IMR-90 (cell line): Measurements from ENCODE around the gene LYSMD3. TPM values are rescaled to one million over a fixed set of nuclear protein-coding genes. Genes with fewer than 3 reads are reported as not detected.
A peak's percentile ranks its signal among the peaks of the same experiment; 100 is the strongest.

ENCODE experiments used
- ATAC-seq: fragments of 200-7000 bp; cut with Tn5 transposase; 2 replicates; pipeline ENCODE4 v1.9.1; 2020; ENCODE audit warnings: low read depth, mild to moderate bottlenecking, moderate library complexity
- BruUV-seq: library from RNA; stranded (reverse); fragments of 400-500 nt; replicated peaks from 2 replicates; lab custom pipeline; 2021; lab: Mats Ljungman, UMichigan
- CTCF ChIA-PET: fragments of 300-600 bp; formaldehyde crosslinking; extraction: SDS; loops from one replicate; lab custom pipeline; 2021; ENCODE audit warnings: antibody characterized with exemption; lab: Yijun Ruan, JAX
- POLR2A ChIA-PET: fragments of 300-600 bp; sonication (Branson Sonifier 250); formaldehyde crosslinking; loops from one replicate; lab custom pipeline; 2022; ENCODE audit warnings: antibody characterized with exemption; ENCODE audit not compliant: unreplicated experiment; lab: Charles Lee
- DNase-seq: peaks from one replicate; pipeline ENCODE4 v3.0.0; 2013
- H2AFZ ChIP-seq: replicated peaks from 2 replicates; pipeline ENCODE3; 2013; ENCODE audit warnings: low read length, mild to moderate bottlenecking; ENCODE audit not compliant: poor library complexity
- H2AK5ac ChIP-seq: 2 replicates; pipeline ENCODE4 v1.6.1; 2013; ENCODE audit warnings: low read depth, low read length, inconsistent platforms
- H2AK9ac ChIP-seq: replicated peaks from 2 replicates; pipeline ENCODE3; 2013; ENCODE audit warnings: mild to moderate bottlenecking, low read depth, low read length, moderate library complexity; ENCODE audit not compliant: poor library complexity
- H2BK120ac ChIP-seq: 2 replicates; pipeline ENCODE4 v1.6.1; 2013; ENCODE audit warnings: low read depth, low read length, inconsistent platforms
- H2BK15ac ChIP-seq: 3 replicates; pipeline ENCODE4 v1.6.1; 2013; ENCODE audit warnings: low read depth, low read length, inconsistent platforms
- H2BK20ac ChIP-seq: 2 replicates; pipeline ENCODE4 v1.6.1; 2013; ENCODE audit warnings: low read depth, mild to moderate bottlenecking, inconsistent platforms, low read length, moderate library complexity
- H2BK5ac ChIP-seq: 2 replicates; pipeline ENCODE4 v1.6.1; 2013; ENCODE audit warnings: mild to moderate bottlenecking, low read depth, low read length, inconsistent platforms; ENCODE audit not compliant: poor library complexity, severe bottlenecking
- H3K14ac ChIP-seq: replicated peaks from 2 replicates; pipeline ENCODE4 v1.6.1; 2013; ENCODE audit warnings: low read depth, low read length, inconsistent platforms
- H3K18ac ChIP-seq: 2 replicates; pipeline ENCODE4 v1.6.1; 2013; ENCODE audit warnings: low read depth, low read length, control low read depth
- H3K23ac ChIP-seq: 2 replicates; pipeline ENCODE4 v1.6.1; 2013; ENCODE audit warnings: low read depth, low read length, inconsistent platforms
- H3K27ac ChIP-seq: 2 replicates; pipeline ENCODE4 v1.5.1; 2013; ENCODE audit warnings: mild to moderate bottlenecking, control low read depth, low read length; ENCODE audit not compliant: insufficient read depth
- H3K27me3 ChIP-seq: 2 replicates; pipeline ENCODE4 v1.6.1; 2013; ENCODE audit warnings: low read length; ENCODE audit not compliant: control insufficient read depth, insufficient read depth
- H3K36me3 ChIP-seq: 2 replicates; pipeline ENCODE4 v1.6.1; 2013; ENCODE audit warnings: low read length, mixed read lengths; ENCODE audit not compliant: control insufficient read depth, insufficient read depth
- H3K4ac ChIP-seq: 2 replicates; pipeline ENCODE4 v1.6.1; 2013; ENCODE audit warnings: low read depth, low read length, inconsistent platforms
- H3K4me1 ChIP-seq: 2 replicates; pipeline ENCODE4 v1.6.1; 2013; ENCODE audit warnings: low read length, mixed read lengths; ENCODE audit not compliant: control insufficient read depth, insufficient read depth
- H3K4me2 ChIP-seq: 2 replicates; pipeline ENCODE4 v1.6.1; 2013; ENCODE audit warnings: low read depth, mild to moderate bottlenecking, control low read depth, low read length, moderate library complexity
- H3K4me3 ChIP-seq: 2 replicates; pipeline ENCODE4 v1.5.1; 2013; ENCODE audit warnings: low read depth, mild to moderate bottlenecking, control low read depth, low read length, moderate library complexity; ENCODE audit not compliant: insufficient read depth
- H3K56ac ChIP-seq: 2 replicates; pipeline ENCODE4 v1.6.1; 2013; ENCODE audit warnings: low read length, inconsistent platforms; ENCODE audit not compliant: insufficient read depth; ENCODE audit errors: extremely low read depth
- H3K79me1 ChIP-seq, 2 experiments: 2 replicates each; pipeline ENCODE4 v1.6.1; 2013; ENCODE audit warnings: low read length in 2 of 2, inconsistent platforms in 1 of 2, low read depth in 1 of 2
- H3K9ac ChIP-seq: 2 replicates; pipeline ENCODE4 v1.6.1; 2013; ENCODE audit warnings: low read depth, low read length, control low read depth
- H3K9me1 ChIP-seq: 2 replicates; pipeline ENCODE4 v1.6.1; 2013; ENCODE audit warnings: low read length, inconsistent platforms; ENCODE audit not compliant: insufficient read depth
- H3K9me3 ChIP-seq: 2 replicates; pipeline ENCODE4 v1.6.1; 2013; ENCODE audit warnings: low read length; ENCODE audit not compliant: control insufficient read depth, insufficient read depth
- H4K20me1 ChIP-seq: 2 replicates; pipeline ENCODE4 v1.6.1; 2013; ENCODE audit warnings: low read length, inconsistent platforms; ENCODE audit not compliant: insufficient read depth
- H4K5ac ChIP-seq: 2 replicates; pipeline ENCODE4 v1.6.1; 2013; ENCODE audit warnings: mild to moderate bottlenecking, low read depth, low read length, control low read depth
- H4K8ac ChIP-seq, 2 experiments: 2 replicates each; pipeline ENCODE4 v1.6.1; 2013; ENCODE audit warnings: low read depth in 2 of 2, low read length in 2 of 2, control low read depth in 1 of 2, inconsistent platforms in 1 of 2
- H4K91ac ChIP-seq: 2 replicates; pipeline ENCODE4 v1.6.1; 2013; ENCODE audit warnings: low read depth, low read length, inconsistent platforms; ENCODE audit not compliant: insufficient read depth
- BHLHE40 ChIP-seq: fragments of 150-350 bp; IDR thresholded peaks from 2 replicates; pipeline ENCODE4 v1.6.1; 2016; ENCODE audit warnings: mild to moderate bottlenecking, low read depth, low read length
- CEBPB ChIP-seq: IDR thresholded peaks from 2 replicates; pipeline ENCODE4 v1.6.1; 2012; ENCODE audit warnings: low read depth, low read length, improper control_type of control experiment
- MXI1 ChIP-seq: IDR thresholded peaks from 2 replicates; pipeline ENCODE4 v1.6.1; 2012; ENCODE audit warnings: low read depth, mild to moderate bottlenecking, low read length, moderate library complexity, borderline replicate concordance
- NFE2L2 ChIP-seq: fragments of 150-350 bp; IDR thresholded peaks from 2 replicates; pipeline ENCODE4 v1.6.1; 2016; ENCODE audit warnings: low read depth, mild to moderate bottlenecking, low read length
- POLR2A ChIP-seq: IDR thresholded peaks from 2 replicates; pipeline ENCODE4 v1.6.1; 2012; ENCODE audit warnings: mild to moderate bottlenecking, low read depth, low read length
- RCOR1 ChIP-seq: IDR thresholded peaks from 2 replicates; pipeline ENCODE4 v1.6.1; 2012; ENCODE audit warnings: mild to moderate bottlenecking, low read length, improper control_type of control experiment; ENCODE audit not compliant: insufficient replicate concordance
- RFX5 ChIP-seq: IDR thresholded peaks from 2 replicates; pipeline ENCODE4 v1.8.0; 2012; ENCODE audit warnings: low read depth, mild to moderate bottlenecking, low read length, moderate library complexity
- WGBS, 2 experiments: methylation state at CpG; one replicate each; pipeline versions ENCODE4 v1.1.5 to v1.1.7; 2013; ENCODE audit warnings: missing lambda C conversion rate in 2 of 2; ENCODE audit not compliant: insufficient read length in 1 of 2; ENCODE audit errors: extremely low coverage in 2 of 2; 5-methylcytosine and 5-hydroxymethylcytosine counted together
- dilution Hi-C: fragments of 300-500 bp; cut with HindIII; formaldehyde crosslinking; loops from one replicate; pipeline ENCODE4 v1.14.3; 2018; ENCODE audit warnings: low sequenced_read_pairs; ENCODE audit not compliant: unreplicated experiment
- in situ Hi-C: fragments of 300-500 bp; cut with MboI; formaldehyde crosslinking; loops from 3 replicates; pipeline ENCODE4 v1.14.3; 2019; ENCODE audit warnings: low sequenced_read_pairs, inconsistent platforms, mixed read lengths
- intact Hi-C: fragments of 100-400 bp; cut with micrococcal nuclease; formaldehyde crosslinking; loops from 2 replicates; pipeline ENCODE4 v1.10.0; 2022
- polyA plus RNA-seq, 3 experiments: library from polyadenylated mRNA; depleted of rRNA; stranded (reverse); fragments of >200 nt; gene quantifications; 2 replicates each; pipeline ENCODE4 v1.2.3, GENCODE V29; 2012; ENCODE audit warnings: low replicate concordance in 1 of 3
- total RNA-seq: library from RNA; depleted of rRNA; stranded (reverse); fragments of >200 nt; gene quantifications from 2 replicates; pipeline ENCODE4 v1.2.3, GENCODE V29; 2012
- TF ChIP-seq, protein P1 (sequence below): conservative IDR thresholded peaks from 2 replicates; pipeline ENCODE4 v1.5.1; 2012; ENCODE audit warnings: mild to moderate bottlenecking, low read depth, low read length, improper control_type of control experiment
- TF ChIP-seq, protein P2 (sequence below): fragments of 150-350 bp; IDR thresholded peaks from 2 replicates; pipeline ENCODE4 v1.6.1; 2017; ENCODE audit warnings: mild to moderate bottlenecking, antibody characterized with exemption, low read length, low read depth

Gene LYSMD3
- total and polyA plus RNA-seq, 2 of the 4 experiments (the other 2 are of a cell fraction) = 10.2 to 21.1 TPM

DNA sequence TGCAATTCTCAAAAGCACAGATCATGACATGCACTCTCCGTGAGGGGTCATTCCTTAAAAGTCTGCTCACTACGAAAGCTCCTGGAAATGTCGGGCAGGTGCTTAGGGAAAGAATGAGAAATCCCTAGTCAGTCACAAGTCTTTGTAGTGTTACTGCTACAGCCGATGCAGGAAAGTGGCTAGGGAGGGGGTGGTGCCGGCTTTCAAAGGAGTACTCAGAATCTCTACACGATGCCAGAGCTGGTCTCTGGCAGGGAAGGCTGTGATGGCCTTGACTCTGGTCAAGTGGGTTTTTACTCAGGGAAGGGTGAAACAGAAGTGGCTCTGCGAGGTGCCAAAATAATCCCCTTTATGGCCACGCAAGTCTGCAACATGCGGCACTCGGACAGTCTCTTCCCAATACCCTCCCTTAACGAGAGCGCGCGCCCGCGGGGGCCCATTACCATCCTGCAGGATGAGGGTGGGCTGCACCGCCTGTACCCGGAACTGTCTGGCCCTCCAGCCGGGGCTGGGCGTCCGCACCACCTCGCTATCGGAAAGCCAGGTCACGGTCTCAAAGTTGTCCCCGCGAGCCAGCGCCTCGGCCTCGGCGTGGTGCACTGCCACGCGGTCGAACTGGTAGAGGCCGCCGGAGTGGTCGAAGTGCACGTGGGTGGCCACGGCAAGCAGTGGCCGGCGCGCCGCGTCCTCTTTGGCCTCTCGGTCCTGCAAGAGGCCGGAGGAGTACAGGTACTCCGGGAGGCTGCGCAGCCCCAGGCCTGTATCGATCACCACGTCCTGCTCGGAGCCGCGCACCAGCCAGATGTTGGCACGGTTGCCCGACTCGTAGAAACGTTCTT, 55.8 kb downstream of the LYSMD3 start:
- CTCF ChIA-PET = interaction anchor here (0.7 kb wide), 1 partner anchor 23 kb away, joined by 3 read pairs; no protein-coding TSS in a partner anchor
- Histone ChIP-seq H3K36me3 (no peaks in the 10 kb centered on the region), H3K79me1 (peaks cover 13 to 14% of the 10 kb centered on the region in 2 experiments), H2AK5ac (no peak overlapping the region), H3K23ac (peak overlapping the region; percentile 79), H3K27me3 (no peaks in the 10 kb centered on the region), H4K5ac (peak overlapping the region; percentile 15; the same call in 1 of the 2 replicates), H4K91ac (peak overlapping the region; percentile 10; the same call in 1 of the 2 replicates), H4K8ac (peak overlapping the region; percentile 67 to 71), H2BK5ac (peak overlapping the region; percentile 55), H3K4ac (peak overlapping the region; percentile 74), H3K14ac (peak overlapping the region; percentile 73), H2AFZ (peak overlapping the region; percentile 96), H3K9me1 (0 out of 2 replicates have a peak, but pooled peaks cover 2% of the 10 kb centered on the region), H4K20me1 (no peaks in the 10 kb centered on the region), H3K56ac (peak overlapping the region; percentile 51; the same call in 1 of the 2 replicates), H3K4me1 (peaks cover 2% of the 10 kb centered on the region; the same call in 1 of the 2 replicates), H3K9ac (peak overlapping the region; percentile 59), H3K4me3 (peak overlapping the region; percentile 75), H3K9me3 (no peaks in the 10 kb centered on the region), H3K4me2 (peak overlapping the region; percentile 94), H2BK120ac (peak overlapping the region; percentile 26; the same call in 1 of the 2 replicates), H2BK15ac (no peak overlapping the region), H3K18ac (no peak overlapping the region), H2BK20ac (no peak overlapping the region), H3K27ac (peak overlapping the region; percentile 59), H2AK9ac (peak overlapping the region; percentile 70)
- dilution Hi-C loops (no loop called here), in situ Hi-C loops (no loop called here), intact Hi-C loops (loop anchor here (1.0 to 5.0 kb wide), 2 partner anchors 57 to 66 kb away; partner anchors contain the start of gene CETN3)
- TF ChIP-seq, protein P1, sequence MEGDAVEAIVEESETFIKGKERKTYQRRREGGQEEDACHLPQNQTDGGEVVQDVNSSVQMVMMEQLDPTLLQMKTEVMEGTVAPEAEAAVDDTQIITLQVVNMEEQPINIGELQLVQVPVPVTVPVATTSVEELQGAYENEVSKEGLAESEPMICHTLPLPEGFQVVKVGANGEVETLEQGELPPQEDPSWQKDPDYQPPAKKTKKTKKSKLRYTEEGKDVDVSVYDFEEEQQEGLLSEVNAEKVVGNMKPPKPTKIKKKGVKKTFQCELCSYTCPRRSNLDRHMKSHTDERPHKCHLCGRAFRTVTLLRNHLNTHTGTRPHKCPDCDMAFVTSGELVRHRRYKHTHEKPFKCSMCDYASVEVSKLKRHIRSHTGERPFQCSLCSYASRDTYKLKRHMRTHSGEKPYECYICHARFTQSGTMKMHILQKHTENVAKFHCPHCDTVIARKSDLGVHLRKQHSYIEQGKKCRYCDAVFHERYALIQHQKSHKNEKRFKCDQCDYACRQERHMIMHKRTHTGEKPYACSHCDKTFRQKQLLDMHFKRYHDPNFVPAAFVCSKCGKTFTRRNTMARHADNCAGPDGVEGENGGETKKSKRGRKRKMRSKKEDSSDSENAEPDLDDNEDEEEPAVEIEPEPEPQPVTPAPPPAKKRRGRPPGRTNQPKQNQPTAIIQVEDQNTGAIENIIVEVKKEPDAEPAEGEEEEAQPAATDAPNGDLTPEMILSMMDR = no peak
- TF ChIP-seq BHLHE40 (no peak; the same call in 1 of the 2 replicates), NFE2L2 (no peak), RCOR1 (no peak), CEBPB (no peak), POLR2A (no peak), RFX5 (no peak), MXI1 (peak; percentile 77; the same call in 1 of the 2 replicates)
- TF ChIP-seq, protein P2, sequence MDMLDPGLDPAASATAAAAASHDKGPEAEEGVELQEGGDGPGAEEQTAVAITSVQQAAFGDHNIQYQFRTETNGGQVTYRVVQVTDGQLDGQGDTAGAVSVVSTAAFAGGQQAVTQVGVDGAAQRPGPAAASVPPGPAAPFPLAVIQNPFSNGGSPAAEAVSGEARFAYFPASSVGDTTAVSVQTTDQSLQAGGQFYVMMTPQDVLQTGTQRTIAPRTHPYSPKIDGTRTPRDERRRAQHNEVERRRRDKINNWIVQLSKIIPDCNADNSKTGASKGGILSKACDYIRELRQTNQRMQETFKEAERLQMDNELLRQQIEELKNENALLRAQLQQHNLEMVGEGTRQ = peak; percentile 16; the same call in 1 of the 2 replicates
- peak; percentile 37 for ATAC-seq
- 1% methylated on average over 22 of the region's 56 CpGs; no CpG with 5 or more reads in 1 of the 2 experiments for WGBS, 2 experiments
- DNase-seq = peak; percentile 18
- no TSS peak for BruUV-seq
- POLR2A ChIA-PET = interaction anchor here (0.6 kb wide), 1 partner anchor 1717 kb away, joined by 3 read pairs; no protein-coding TSS in a partner anchor
